Neural crest cell (in vitro differentiated cells): ENCODE results near the gene TRIML2. TPM values are rescaled to one million over a fixed set of nuclear protein-coding genes. Genes with fewer than 3 reads are reported as not detected.
"Not testable (repeated sequence)": the region's sequence is repeated elsewhere in the genome, so short reads cannot be mapped to it uniquely, and the experiment has no call there.

Source experiments
- DNase-seq: peaks from one replicate; pipeline ENCODE4 v3.0.0; 2021; ENCODE audit warnings: low read depth, mixed read lengths, low spot score
- H3K27ac Mint-ChIP-seq: one replicate; pipeline ENCODE4 v1.8.0; 2021; ENCODE audit warnings: mild to moderate bottlenecking, mixed read lengths; ENCODE audit not compliant: unreplicated experiment
- H3K27me3 Mint-ChIP-seq: 2 replicates; pipeline ENCODE4 v1.8.0; 2021; ENCODE audit warnings: low read depth, mild to moderate bottlenecking, mixed read lengths
- H3K36me3 Mint-ChIP-seq: 2 replicates; pipeline ENCODE4 v1.8.0; 2021; ENCODE audit warnings: low read depth, mild to moderate bottlenecking, mixed read lengths
- H3K4me1 Mint-ChIP-seq: 2 replicates; pipeline ENCODE4 v1.8.0; 2021; ENCODE audit warnings: mixed read lengths
- H3K4me3 Mint-ChIP-seq: one replicate; pipeline ENCODE4 v1.8.0; 2021; ENCODE audit warnings: mild to moderate bottlenecking, mixed read lengths
- H3K9me3 Mint-ChIP-seq: 2 replicates; pipeline ENCODE4 v1.8.0; 2021; ENCODE audit warnings: mixed read lengths
- total RNA-seq: library from RNA; stranded (reverse); gene quantifications from 2 replicates; pipeline ENCODE4 v1.2.1, GENCODE V29; 2021
- TF ChIP-seq, protein P1 (sequence below): fragments of 200-600 bp; sonication (generic); conservative IDR thresholded peaks from 2 replicates; pipeline ENCODE4 v1.5.0; 2021; ENCODE audit warnings: antibody characterized with exemption, mild to moderate bottlenecking

Gene TRIML2
- total RNA-seq, 1 donor from 2014 or later = not detected

DNA sequence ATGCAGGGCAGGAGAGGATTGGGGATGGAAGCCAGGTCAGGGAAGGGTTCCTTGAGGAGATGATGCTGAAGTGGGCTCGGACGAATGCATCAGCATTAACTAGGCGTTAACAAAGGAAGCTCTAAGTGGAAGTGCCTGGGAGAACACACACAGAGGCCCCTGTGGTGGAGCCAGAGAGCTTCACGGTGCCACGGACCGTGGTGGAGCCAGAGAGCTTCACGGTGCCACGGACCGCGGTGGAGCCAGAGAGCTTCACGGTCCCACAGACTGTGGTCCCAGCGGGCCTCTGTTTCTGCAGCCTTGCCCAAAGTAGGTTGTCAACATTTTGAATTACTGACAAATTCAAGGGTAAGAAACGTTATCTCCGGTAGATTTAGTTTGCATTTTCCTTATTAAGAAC lies 48.3 kb downstream of the TRIML2 start:
- no peaks in the 10 kb centered on the region for H3K27me3 Mint-ChIP-seq
- no peaks in the 10 kb centered on the region for H3K36me3 Mint-ChIP-seq
- no peak overlapping the region for H3K4me3 Mint-ChIP-seq
- H3K4me1 Mint-ChIP-seq = no peaks in the 10 kb centered on the region
- TF ChIP-seq, protein P1, sequence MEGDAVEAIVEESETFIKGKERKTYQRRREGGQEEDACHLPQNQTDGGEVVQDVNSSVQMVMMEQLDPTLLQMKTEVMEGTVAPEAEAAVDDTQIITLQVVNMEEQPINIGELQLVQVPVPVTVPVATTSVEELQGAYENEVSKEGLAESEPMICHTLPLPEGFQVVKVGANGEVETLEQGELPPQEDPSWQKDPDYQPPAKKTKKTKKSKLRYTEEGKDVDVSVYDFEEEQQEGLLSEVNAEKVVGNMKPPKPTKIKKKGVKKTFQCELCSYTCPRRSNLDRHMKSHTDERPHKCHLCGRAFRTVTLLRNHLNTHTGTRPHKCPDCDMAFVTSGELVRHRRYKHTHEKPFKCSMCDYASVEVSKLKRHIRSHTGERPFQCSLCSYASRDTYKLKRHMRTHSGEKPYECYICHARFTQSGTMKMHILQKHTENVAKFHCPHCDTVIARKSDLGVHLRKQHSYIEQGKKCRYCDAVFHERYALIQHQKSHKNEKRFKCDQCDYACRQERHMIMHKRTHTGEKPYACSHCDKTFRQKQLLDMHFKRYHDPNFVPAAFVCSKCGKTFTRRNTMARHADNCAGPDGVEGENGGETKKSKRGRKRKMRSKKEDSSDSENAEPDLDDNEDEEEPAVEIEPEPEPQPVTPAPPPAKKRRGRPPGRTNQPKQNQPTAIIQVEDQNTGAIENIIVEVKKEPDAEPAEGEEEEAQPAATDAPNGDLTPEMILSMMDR = no peak
- H3K9me3 Mint-ChIP-seq = peaks cover 3% of the 10 kb centered on the region
- H3K27ac Mint-ChIP-seq = no peak overlapping the region
- no peak for DNase-seq

DNA sequence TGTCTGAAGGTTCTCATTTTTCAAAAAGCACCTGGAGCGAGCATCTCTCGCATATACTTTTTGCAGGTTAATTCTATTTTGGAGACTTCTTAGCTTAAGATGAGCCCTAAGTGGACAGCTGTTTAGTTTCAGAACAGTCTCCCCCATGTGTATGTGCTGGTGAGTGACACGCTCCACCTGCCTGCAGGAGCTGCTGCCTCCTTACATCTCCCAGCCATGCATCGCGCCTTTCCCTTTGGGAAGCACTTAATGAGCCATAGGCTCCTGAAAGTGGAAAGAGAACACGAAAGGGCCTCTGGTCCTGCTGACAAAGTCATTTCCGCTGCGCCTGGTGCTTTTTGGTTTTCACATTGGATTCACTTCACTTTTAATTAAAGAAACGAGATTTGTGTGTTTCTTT lies 56.1 kb downstream of the TRIML2 start:
- H3K27ac Mint-ChIP-seq = no peak overlapping the region
- H3K4me1 Mint-ChIP-seq = no peaks in the 10 kb centered on the region
- TF ChIP-seq, protein P1 = no peak
- no peak overlapping the region for H3K4me3 Mint-ChIP-seq
- H3K36me3 Mint-ChIP-seq = no peaks in the 10 kb centered on the region
- no peaks in the 10 kb centered on the region for H3K27me3 Mint-ChIP-seq
- peaks cover 3% of the 10 kb centered on the region for H3K9me3 Mint-ChIP-seq
- no peak for DNase-seq

DNA sequence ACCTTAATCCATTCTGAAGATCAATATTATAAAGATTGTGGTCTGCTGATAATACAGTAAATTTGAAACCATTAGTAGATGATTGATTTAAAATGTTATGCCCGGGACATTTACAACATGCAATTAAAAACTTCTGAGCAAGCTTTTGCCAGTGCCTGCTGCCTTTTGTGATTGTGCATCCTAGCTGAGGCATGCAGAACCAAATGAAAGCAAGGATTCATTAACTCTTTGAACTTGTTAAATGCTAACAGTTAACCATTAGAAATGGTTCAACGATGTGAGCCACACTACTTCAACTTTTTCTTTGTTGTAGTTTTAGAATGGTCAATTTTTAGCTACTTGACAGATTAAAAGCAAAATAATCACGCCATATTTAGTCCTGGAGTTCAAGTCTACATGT lies 62.7 kb downstream of the TRIML2 start:
- Mint-ChIP-seq H3K4me1 (peaks cover 4% of the 10 kb centered on the region), H3K9me3 (no peaks in the 10 kb centered on the region), H3K27me3 (no peaks in the 10 kb centered on the region), H3K27ac (no peak overlapping the region), H3K36me3 (no peaks in the 10 kb centered on the region), H3K4me3 (no peak overlapping the region)
- no peak for DNase-seq
- TF ChIP-seq, protein P1 = no peak

DNA sequence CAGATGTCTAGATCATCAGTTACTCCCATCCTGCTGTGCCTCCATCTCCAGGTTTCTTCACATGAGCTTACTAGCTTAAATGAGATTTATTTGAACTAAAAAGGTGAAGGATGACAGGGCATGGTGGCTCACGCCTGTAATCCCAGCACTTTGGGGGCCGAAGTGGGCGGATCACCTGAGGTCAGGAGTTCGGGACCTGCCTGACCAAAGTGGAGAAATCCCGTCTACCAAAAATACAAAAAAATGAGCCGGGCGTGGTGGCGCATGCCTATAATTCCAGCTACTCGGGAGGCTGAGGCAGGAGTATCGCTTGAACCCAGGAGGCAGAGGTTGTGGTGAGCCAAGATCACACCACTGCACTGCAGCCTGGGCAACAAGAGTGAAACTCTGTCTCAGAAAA lies 63.9 kb downstream of the TRIML2 start:
- not testable (repeated sequence) for H3K4me3 Mint-ChIP-seq, H3K4me1 Mint-ChIP-seq, H3K27me3 Mint-ChIP-seq, H3K36me3 Mint-ChIP-seq, DNase-seq, H3K27ac Mint-ChIP-seq, H3K9me3 Mint-ChIP-seq

DNA sequence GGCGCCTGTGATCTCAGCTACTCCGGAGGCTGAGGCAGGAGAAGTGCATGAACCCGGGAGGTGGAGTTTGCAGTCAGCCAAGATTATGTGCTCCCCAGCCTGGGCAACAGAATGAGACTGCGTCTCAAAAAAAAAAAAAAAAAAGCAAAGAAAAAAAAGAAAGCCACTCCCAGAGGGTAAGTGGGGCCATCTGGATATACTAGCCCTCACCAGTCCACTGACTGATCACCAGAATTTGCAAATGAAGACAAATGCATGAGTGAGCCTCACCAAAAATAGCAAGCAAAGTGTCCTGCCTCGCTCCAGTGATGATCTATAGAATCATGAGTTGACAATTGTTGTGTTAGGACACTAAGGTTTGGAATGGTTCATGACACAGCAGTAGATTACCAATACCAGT lies 66.2 kb downstream of the TRIML2 start:
- DNase-seq = no peak
- Mint-ChIP-seq H3K4me3 (no peak overlapping the region), H3K4me1 (peaks cover 4% of the 10 kb centered on the region), H3K9me3 (no peaks in the 10 kb centered on the region), H3K27me3 (no peaks in the 10 kb centered on the region), H3K27ac (no peak overlapping the region), H3K36me3 (no peaks in the 10 kb centered on the region)
- TF ChIP-seq, protein P1 = no peak

DNA sequence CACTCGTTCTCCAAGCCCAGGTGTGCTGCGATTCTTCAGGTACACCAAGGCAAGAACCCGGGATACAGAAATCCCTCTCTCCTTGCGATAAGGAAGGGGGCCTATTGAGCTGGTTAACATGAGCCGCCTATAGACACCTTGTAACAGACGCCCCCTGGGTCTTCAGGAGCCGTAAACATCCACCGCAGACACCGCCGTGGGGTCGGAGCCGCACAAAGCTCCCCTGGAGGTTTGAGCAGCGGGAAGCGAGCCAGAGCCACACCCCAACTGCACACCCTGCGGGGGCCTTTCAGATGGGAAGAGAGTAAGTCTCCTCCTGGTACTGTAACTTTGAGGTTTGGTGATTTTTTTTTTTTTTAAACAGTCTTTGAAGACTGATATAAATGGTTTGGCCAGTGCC lies 67.2 kb downstream of the TRIML2 start:
- no peak for DNase-seq
- Mint-ChIP-seq H3K27ac (no peak overlapping the region), H3K9me3 (no peaks in the 10 kb centered on the region), H3K4me1 (peaks cover 4% of the 10 kb centered on the region), H3K36me3 (no peaks in the 10 kb centered on the region), H3K27me3 (no peaks in the 10 kb centered on the region), H3K4me3 (no peak overlapping the region)
- TF ChIP-seq, protein P1 = no peak
